Mucosa of gallbladder (tissue), 1 donor: ENCODE data around the gene MOBP. TPM values are rescaled to one million over a fixed set of nuclear protein-coding genes. Genes with fewer than 3 reads are reported as not detected.
"Not testable (repeated sequence)": the region's sequence is repeated elsewhere in the genome, so short reads cannot be mapped to it uniquely, and the experiment has no call there.

ENCODE experiments used
- DNase-seq: peaks from one replicate; pipeline ENCODE4 v3.0.0-alpha.2; 2020; ENCODE audit warnings: low spot score
- total RNA-seq: library from RNA; stranded (reverse); gene quantifications from one replicate; pipeline ENCODE4 v1.2.1, GENCODE V29; 2021
- donor health status: DM: no; HTN: no; CAD: no.

The MOBP gene
- total RNA-seq = 0.14 TPM

GRCh38 chr3:39467394-39468107 lies at the start of gene MOBP:
Gene MOBP (plus strand): TSS chr3:39467680. CDS start chr3:39502070, 34,390 bp downstream.
- DNase-seq = no peak

DNA sequence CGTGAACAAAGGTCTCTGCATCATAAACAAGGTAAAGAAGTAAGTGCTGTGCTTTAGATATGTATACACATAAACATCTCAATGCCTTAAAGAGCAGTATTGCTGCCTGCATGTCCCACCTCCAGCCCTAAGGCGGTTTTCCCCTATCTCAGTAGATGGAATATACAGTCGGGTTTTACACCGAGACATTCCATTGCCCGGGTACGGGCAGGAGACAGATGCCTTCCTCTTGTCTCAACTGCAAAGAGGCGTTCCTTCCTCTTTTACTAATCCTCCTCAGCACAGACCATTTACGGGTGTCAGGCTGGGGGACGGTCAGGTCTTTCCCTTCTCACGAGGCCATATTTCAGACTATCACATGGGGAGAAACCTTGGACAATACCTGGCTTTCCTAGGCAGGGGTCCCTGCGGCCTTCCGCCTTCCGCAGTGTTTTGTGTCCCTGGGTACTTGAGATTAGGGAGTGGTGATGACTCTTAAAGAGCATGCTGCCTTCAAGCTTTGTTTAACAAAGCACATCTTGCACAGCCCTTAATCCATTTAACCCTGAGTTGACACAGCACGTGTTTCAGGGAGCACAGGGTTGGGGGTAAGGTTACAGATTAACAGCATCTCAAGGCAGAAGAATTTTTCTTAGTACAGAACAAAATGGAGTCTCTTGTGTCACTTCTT lies 48.8 kb upstream of the MOBP start:
- DNase-seq = not testable (repeated sequence)

GRCh38 chr3:39419742-39420315 lies 47.7 kb upstream of the MOBP start:
- no peak for DNase-seq

GRCh38 chr3:39420543-39420942 lies 46.9 kb upstream of the MOBP start:
- no peak for DNase-seq

DNA sequence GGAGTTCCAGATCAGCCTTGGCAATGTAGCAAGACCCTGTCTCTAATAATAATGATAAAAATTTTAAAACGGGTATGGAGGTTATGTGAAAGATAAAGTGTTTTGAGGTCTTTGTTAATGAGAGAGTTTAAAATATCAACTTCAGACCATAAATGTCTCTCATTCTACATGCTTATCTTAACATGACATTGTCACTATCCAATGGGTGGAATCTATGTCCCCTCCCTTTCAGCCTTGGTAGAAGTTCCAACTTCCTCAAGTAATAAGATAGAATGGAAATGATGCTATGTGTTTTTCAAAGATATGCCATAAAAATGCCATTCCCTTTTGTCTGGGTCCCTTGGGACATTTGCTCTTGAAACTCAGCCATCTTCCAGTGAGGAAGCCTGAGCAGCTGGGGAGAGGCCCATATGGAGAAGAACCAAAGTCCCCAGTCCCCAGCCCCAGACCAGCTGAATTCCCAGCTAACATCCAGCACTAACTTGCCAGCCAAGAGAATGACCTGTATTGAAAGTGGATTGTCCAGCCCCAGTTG lies 44.0 kb upstream of the MOBP start:
- DNase-seq = no peak

DNA sequence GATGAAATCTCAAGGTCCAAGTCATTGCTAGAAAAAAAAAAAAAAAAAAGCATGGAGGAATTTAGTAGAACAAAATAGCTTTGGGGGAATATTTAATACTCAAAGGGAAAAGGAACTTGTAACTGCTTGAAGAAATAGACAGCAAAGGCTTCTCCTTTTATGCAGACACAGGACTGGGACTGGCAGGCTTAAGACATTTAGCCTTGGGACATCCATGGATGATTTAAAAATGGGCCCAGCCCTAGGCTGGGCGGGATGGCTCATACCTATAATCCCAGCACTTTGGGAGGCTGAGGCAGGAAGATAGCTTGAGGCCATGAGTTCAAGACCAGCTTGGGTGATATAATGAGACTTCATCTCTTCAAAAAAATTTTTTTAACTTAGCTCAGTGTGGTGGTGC lies 41.2 kb upstream of the MOBP start:
- DNase-seq = no peak

DNA sequence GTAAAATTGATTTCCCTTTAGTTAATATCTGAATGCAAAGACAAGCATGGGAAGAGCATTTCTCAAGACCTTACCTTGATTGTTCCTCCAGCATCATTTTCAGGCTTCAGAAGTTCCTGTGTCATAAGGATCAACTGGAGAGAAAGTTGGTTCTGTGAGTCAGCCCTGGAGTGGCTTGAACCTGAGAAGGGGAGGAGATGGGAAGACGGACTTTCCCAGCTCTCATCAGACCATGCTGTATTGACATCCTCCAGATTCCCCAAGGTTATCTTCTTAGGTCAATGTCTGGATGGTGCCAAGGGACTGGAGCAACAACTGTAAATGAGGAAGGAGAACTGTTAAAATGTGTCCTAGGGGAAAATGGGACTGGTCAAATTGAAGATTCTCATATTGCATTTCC lies 40.0 kb upstream of the MOBP start:
- no peak for DNase-seq

GRCh38 chr3:39428745-39429201 lies 38.7 kb upstream of the MOBP start:
- DNase-seq = peak; percentile 22

DNA sequence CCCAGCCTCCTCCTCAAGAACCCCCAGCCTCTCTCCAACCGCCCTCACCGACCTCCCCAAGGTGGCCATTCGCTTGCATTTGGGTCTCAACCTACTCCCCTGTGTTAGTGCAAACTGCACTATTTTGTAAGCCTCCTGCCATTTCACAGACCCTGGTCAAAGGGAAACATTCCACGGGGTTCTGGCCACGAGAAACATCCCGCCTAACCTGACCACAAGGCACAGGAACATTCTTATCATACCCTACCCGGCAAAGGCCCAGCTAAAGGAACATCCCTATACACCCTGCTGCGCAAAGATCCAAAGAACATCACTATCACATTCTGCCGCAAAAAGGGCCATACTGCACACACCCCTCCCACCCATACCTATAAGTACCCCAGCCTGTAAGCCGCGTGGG lies 38.0 kb upstream of the MOBP start:
- DNase-seq = no peak

GRCh38 chr3:39432342-39432741 lies 35.1 kb upstream of the MOBP start:
- DNase-seq = no peak

DNA sequence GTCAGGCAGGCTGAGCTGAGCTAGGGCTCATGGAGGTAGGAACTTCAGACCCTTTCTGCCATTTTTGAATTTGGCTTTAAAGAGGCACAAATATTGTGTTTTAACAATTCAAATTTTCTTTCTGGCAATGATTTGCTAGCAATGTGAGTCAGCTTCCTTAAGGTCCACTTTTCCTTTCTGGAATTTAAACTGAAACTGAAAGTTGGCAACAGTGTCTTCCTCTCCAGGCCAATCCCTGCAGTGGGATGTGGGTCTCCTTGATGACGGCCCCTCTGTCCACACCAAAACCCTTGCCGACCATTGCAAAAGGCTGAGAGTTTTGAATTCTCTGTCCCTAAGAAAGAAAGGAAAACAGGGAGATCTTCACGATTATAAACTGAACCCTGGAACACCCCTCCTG lies 33.8 kb upstream of the MOBP start:
- no peak for DNase-seq

GRCh38 chr3:39434574-39434973 lies 32.9 kb upstream of the MOBP start:
- DNase-seq = no peak

DNA sequence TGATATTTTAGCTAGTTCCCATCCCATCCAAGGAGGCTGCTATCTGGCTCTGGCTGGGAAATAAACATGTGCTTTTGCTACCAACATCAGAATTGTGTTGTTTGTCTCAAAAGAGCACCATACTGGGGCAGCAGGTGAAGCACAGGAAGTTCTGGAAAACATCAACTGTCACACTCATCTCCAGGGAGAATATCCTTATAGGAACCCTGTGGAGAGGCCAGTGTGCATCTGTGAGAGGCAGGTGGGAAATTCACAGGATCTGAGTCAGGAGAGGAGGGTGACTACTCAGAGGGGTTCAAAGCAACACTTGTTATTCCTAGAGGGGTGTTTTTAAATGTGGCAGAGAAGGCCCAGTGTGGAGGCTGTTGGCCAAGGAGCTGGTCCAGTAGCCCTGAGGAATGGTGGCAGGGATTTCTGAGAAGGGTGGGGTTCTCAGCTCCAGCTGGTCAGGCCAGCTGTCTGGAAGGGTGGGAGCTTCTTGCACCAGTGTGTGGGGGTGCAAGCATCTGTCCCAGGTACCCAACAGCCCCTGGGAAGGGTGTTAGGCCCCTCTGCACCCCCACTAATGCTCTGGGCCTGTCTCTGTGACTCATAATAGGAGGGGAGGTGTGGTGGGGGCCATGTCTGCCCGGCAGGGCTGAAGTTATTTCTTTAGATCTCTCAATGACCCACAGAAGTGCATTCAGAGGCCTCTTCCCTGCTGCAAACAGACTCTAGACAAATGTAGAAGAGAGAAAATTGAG lies 32.3 kb upstream of the MOBP start:
- no peak for DNase-seq

GRCh38 chr3:39438880-39439279 lies 28.6 kb upstream of the MOBP start:
- DNase-seq = no peak

GRCh38 chr3:39440316-39440715 lies 27.2 kb upstream of the MOBP start:
- no peak for DNase-seq

DNA sequence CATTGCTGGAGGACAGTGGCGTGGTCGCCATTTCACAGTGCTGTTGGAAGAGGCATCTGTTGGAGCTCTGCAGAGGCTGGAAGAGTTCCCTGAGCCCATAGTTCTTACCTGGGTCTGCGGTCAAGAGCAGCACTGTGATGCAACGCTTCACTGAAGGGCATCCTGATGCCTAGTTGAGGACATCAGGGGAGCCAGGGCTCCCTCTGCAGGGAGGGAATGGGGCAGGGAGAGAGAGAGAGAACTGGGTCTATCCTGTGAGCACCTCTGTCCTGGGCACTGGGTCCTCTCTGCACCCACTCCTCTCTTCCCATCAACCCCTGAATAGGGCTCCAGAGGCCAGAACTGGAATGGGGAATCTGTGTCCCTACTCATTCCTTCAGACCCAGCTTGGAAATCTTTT lies 23.9 kb upstream of the MOBP start:
- no peak for DNase-seq

- no peak for DNase-seq
Observed at GRCh38 chr3:39445927-39446326, 21.6 kb upstream of the MOBP start.

- no peak for DNase-seq
Observed at GRCh38 chr3:39446444-39446843, 21.0 kb upstream of the MOBP start.

DNA sequence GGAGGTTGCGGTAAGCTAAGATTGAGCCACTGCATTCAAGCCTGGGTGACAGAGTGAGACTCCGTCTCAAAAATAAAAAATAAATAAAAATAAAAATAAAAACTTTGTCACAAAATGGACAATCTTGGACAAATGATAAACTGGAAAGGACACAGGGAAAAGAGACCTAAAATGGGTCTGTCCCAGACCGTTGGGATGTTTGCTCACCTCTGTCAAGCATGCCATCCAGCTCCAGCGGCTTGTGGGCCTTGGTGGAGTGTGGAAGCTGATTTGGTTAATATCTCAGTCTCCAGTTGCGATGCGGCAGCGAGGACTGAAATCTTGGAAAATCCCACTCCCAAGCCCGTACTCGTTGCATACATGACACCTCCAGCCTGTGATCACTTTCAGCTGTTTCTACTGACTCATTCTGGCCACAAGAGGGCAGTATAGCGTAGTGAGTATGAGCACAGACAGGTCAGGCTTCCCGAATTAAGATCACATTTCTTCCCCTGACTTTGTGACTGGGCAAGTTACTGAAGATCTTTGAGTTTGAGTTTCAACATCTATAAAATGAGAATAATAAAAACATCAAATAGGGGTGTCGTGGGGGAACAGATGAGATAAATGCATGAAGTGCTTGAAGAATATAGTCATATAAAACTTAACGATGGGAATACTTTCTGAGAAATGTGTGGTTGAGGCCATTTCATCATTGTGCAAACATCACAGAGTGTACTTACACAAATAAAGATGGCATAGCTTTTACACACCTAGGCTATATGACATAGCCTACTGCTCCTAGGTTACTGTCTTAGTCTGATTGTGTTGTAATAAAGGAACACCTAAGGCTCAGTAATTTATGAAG lies 19.6 kb upstream of the MOBP start:
- peak; percentile 81 for DNase-seq

DNA sequence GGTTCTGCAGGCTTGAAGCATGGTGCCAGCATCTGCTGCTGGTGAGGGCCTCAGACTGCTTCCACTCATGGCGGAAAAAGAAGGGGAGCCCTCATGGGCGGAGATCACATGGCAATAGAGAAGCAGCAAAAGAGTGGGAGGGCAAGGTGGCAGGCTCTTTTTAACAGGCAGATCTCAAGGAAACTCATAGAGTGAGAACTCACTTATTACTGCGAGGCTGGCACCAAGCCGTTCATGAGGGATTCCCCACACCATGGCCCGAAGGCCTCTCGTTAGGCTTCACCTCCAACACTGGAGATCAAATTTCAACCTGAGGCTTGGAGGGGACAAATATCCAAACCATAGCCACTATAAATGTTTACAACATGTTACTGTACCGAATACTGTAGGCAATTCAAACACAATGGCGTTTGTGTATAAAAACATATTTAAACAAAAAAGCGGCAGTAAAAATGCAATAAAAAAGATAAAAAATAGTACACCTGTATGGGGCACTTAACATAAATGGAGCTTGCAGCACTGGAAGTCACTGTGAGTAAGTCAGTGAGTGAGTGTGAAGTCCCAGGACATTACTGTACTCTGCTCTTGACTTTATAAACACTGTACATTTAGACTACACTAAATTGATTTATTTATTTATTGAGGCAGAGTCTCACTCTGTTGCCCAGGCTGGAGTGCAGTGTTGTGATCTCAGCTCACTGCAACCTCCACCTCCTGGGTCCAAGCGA lies 18.8 kb upstream of the MOBP start:
- no peak for DNase-seq

DNA sequence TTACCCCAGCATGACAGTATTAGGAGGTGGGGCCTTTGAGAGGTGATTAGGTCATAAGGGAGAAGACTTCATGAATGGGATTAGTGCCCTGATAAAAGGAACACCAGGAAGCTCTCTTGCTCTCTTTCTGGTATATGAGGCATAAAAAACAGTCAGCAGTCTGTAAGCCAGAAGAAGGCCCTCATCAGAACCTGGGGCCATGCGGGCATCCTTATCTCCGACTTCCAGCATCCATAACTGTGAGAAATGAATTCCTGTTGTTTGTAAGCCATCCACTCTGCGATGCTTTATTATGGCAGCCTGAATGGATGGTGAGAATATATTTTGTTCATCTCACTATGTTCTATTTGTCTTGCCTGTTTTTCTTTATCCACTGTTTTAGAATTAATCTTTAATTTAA lies 17.7 kb upstream of the MOBP start:
- DNase-seq = no peak
